A549 (cell line): ENCODE data around the gene MAN1C1.

ENCODE experiments used
- CBX2 ChIP-seq: fragments of 200-600 bp; sonication (generic); IDR thresholded peaks from 2 replicates; pipeline ENCODE4 v1.6.1; 2016; ENCODE audit warnings: low read depth, mild to moderate bottlenecking, borderline replicate concordance
- EP300 ChIP-seq, 2 experiments: fragments of >200 bp; sonication (Bioruptor Twin); formaldehyde crosslinking; IDR thresholded peaks; 2 replicates in 1 of 2; 3 replicates in 1 of 2; pipeline ENCODE4 v1.6.1; 2016 to 2017

DNA sequence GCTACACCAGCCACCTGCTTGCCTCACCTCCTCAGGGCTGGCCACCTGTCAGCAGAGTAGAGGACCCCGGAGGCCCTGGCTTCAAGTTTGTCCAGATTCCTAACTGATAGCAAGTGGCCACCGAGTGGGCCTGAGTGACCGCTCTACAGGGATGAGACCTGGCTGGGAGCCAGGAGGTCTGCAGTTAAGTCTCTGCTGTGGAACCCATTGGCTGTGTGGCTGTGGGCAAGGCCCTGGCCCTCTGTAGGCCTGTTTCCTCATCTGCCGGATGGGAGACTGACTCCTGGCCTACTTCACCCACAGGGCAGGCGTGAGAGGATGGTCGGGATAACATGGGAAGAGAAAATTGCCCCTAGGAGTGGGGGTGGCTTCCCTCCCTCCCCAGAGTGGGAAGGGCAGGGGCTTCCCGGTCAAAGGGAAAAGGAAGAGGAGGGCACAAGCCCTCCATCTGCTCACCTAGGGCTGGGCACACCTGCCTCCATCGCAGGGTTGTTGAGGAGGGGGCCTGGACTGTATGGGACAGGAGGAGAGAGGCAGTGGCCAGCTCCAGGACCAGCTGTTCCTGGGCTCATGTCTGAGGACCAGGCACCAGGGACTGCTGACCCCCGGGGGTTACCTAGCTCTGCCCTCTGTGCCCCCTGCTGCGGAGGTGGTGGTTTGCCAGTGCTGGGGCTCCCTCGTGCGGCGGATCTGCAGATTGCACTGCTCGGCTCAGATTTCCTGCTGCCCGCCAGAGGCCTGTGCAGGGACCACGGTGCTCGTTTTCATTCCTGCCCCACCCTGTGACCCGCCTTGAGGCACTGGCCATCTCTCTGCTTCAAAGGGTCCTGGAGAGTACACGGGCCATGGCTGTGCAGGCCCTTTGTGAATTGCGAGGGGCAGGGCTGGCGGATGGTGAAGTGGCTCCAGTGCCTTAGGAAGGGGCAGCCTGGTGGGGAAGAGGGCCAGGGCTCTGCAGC is 194.0 kb downstream of the MAN1C1 start:
- no peak for TF ChIP-seq EP300 (IDR thresholded peaks at IDR 0.05)
- TF ChIP-seq CBX2 = no peak
